Measurements from ENCODE around the gene PNMT.

DNA sequence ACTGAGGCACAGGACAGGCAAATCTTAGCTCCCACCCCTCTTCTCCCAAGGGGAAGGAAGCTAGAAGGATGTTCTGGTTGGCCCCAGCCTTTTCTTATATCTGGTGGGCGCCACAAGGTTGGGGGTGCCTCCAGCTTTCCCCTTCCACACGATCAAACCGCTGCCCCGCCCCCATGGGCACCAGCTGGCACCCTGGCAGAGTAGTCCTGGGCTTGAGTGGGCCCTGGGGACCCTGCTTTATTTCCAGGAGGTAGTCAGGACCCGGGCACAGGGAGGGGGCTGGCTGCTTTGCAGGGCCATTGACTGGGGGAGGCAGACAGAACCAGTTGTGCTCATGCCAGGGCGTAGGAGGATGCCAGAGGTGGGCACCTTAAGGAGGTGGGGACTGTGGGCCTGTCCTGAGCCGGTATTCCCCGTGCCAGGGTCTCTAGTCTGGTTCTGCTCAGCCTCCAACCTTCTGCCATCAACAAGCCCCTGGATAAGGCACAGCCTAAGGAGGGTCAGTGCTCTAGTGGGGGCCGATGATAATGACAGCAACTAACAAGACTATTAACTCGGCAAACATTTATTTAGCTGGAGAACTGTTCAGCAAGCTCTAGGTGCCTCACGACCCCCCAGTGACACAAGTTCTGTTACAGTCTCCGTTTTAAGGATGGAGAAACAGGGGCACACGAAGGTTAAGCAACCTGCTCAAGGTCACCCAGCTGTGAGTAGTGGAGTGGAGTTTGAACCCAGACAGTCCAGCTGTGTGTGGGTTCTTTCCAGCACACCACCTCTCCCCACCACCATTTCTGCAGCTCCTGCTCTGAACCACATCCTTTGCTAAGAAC, 49.1 kb upstream of the PNMT start:
- TF ChIP-seq, protein P1, sequence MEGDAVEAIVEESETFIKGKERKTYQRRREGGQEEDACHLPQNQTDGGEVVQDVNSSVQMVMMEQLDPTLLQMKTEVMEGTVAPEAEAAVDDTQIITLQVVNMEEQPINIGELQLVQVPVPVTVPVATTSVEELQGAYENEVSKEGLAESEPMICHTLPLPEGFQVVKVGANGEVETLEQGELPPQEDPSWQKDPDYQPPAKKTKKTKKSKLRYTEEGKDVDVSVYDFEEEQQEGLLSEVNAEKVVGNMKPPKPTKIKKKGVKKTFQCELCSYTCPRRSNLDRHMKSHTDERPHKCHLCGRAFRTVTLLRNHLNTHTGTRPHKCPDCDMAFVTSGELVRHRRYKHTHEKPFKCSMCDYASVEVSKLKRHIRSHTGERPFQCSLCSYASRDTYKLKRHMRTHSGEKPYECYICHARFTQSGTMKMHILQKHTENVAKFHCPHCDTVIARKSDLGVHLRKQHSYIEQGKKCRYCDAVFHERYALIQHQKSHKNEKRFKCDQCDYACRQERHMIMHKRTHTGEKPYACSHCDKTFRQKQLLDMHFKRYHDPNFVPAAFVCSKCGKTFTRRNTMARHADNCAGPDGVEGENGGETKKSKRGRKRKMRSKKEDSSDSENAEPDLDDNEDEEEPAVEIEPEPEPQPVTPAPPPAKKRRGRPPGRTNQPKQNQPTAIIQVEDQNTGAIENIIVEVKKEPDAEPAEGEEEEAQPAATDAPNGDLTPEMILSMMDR (IDR thresholded peaks at IDR 0.05): no peak
- TF ChIP-seq ZFX (IDR thresholded peaks at IDR 0.05; ENCODE audit: borderline replicate concordance): no peak

Data from 22Rv1 (cell line).